ENCODE data around the gene PKNOX2. TPM values are rescaled to one million over a fixed set of nuclear protein-coding genes. Genes with fewer than 3 reads are reported as not detected.

PKNOX2 gene
- total and polyA plus RNA-seq, 4 donors, result 0.14 to 0.29 (median 0.24) TPM

DNA sequence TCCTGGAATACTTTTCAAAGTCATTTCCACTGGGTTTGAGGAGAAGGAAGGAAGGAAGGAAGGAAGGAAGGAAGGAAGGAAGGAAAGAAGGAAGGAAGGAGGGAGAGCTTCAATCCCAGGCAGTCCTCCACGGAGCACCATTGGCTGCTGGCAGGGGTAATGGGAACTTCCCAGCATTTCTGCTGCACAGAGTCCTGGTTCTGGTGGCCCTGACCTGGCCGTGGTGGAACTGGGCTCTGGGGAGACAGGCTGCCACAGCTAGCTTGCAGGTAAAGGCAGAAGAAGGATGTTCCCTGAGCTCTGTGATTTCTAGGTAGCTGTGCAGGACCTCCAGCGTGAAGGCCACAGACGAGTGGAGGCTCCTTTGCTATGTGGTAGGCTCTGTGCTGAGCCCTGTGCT lies 10.6 kb downstream of the PKNOX2 start (continued):
- TF ChIP-seq, protein P1, sequence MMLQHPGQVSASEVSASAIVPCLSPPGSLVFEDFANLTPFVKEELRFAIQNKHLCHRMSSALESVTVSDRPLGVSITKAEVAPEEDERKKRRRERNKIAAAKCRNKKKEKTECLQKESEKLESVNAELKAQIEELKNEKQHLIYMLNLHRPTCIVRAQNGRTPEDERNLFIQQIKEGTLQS (IDR thresholded peaks at IDR 0.05), result no peak
- TF ChIP-seq FOXA2 (IDR thresholded peaks at IDR 0.05), result no peak

DNA sequence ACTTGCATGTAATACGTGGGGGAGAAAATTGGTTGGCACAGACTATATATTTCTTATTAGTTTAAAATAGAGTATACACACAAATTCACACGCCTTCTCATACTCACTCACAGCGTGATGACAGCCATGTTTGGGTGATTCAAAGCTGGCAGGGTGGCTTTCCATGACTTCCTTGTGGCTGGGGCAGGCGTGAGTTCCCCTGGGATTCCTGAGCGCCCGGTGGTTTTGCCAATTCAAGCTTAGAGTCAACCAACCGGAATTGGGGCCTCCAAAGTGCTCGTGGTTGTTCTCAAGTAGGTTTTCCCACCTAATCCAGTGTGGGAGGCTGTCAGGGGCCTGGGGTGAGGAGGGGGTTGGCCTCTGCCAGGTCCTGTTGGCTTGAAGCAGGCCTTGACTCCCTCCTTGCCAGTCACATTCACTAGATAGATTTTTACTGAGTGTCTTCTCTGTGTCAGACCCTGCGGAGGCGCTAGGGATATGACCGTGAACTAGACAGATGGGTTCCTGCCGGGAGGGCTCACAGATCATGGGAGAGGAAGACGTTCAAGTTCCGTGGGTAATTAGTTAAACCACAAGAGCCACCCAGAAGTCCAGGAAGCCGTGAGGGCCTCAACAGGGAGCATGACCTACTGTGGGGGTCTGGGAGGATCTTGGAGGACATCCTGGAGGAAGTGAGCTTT lies 11.5 kb downstream of the PKNOX2 start:
- WGBS, result 78% methylated on average over 15 of the region's 15 CpGs
- DNase-seq (ENCODE audit: low spot score), result no peak
- no peaks in the 10 kb centered on the region for H3K27me3 ChIP-seq (ENCODE audit: control insufficient read depth in 4 of 4, insufficient read depth in 4 of 4, low read length in 3 of 4)

DNA sequence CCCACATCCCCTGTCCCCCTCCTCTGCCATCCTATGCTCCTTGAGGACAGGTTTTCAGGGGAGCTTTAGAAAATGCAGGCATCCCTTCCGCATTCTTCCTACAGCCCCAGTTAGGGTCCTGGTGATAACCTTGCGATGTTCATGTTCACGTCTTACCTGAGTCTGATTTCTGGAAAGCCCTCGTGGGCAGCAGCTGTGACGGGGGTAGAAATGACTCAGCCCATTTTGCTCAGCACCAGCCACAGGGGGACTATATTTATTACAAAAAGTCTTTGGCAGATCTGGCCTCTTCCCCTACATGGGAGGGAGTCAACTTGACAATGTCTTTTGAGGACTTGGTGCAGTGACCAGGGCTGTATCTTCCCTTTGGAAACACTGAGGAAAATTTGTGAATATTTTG lies 12.3 kb downstream of the PKNOX2 start:
- TF ChIP-seq HNF4A (conservative IDR thresholded peaks at IDR 0.05) (no peak), EGR1 (IDR thresholded peaks at IDR 0.05; ENCODE audit: low read depth in 2 of 2) (no peak)
- TF ChIP-seq, protein P2, sequence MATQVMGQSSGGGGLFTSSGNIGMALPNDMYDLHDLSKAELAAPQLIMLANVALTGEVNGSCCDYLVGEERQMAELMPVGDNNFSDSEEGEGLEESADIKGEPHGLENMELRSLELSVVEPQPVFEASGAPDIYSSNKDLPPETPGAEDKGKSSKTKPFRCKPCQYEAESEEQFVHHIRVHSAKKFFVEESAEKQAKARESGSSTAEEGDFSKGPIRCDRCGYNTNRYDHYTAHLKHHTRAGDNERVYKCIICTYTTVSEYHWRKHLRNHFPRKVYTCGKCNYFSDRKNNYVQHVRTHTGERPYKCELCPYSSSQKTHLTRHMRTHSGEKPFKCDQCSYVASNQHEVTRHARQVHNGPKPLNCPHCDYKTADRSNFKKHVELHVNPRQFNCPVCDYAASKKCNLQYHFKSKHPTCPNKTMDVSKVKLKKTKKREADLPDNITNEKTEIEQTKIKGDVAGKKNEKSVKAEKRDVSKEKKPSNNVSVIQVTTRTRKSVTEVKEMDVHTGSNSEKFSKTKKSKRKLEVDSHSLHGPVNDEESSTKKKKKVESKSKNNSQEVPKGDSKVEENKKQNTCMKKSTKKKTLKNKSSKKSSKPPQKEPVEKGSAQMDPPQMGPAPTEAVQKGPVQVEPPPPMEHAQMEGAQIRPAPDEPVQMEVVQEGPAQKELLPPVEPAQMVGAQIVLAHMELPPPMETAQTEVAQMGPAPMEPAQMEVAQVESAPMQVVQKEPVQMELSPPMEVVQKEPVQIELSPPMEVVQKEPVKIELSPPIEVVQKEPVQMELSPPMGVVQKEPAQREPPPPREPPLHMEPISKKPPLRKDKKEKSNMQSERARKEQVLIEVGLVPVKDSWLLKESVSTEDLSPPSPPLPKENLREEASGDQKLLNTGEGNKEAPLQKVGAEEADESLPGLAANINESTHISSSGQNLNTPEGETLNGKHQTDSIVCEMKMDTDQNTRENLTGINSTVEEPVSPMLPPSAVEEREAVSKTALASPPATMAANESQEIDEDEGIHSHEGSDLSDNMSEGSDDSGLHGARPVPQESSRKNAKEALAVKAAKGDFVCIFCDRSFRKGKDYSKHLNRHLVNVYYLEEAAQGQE (IDR thresholded peaks at IDR 0.05), result no peak
- 76% methylated on average over 5 of the region's 5 CpGs for WGBS
- Histone ChIP-seq H3K27ac (ENCODE audit: low read depth in 1 of 2, low read length in 2 of 2) (no peak overlapping the region), H3K9me3 (ENCODE audit: control insufficient read depth in 4 of 4, low read length in 3 of 4) (no peaks in the 10 kb centered on the region), H3K9ac (ENCODE audit: low read depth in 1 of 2, low read length in 2 of 2) (no peak overlapping the region), H3K27me3 (ENCODE audit: control insufficient read depth in 4 of 4, insufficient read depth in 4 of 4, low read length in 3 of 4) (no peaks in the 10 kb centered on the region), H3K4me3 (ENCODE audit: low read depth in 1 of 3, low read length in 3 of 3) (no peak overlapping the region), H3K36me3 (ENCODE audit: control insufficient read depth in 4 of 4, insufficient read depth in 3 of 4, low read depth in 1 of 4, low read length in 3 of 4) (no peaks in the 10 kb centered on the region), H3K4me1 (ENCODE audit: control insufficient read depth in 4 of 4, insufficient read depth in 4 of 4, low read length in 3 of 4) (no peaks in the 10 kb centered on the region)
- DNase-seq (ENCODE audit: low spot score), result no peak

More for the DNA sequence above, 11.5 kb downstream of the PKNOX2 start:
- Histone ChIP-seq H3K4me3 (ENCODE audit: low read depth in 1 of 3, low read length in 3 of 3) (no peak overlapping the region), H3K9ac (ENCODE audit: low read depth in 1 of 2, low read length in 2 of 2) (no peak overlapping the region), H3K9me3 (ENCODE audit: control insufficient read depth in 4 of 4, low read length in 3 of 4) (no peaks in the 10 kb centered on the region), H3K27ac (ENCODE audit: low read depth in 1 of 2, low read length in 2 of 2) (no peak overlapping the region), H3K36me3 (ENCODE audit: control insufficient read depth in 4 of 4, insufficient read depth in 3 of 4, low read depth in 1 of 4, low read length in 3 of 4) (no peaks in the 10 kb centered on the region), H3K4me1 (ENCODE audit: control insufficient read depth in 4 of 4, insufficient read depth in 4 of 4, low read length in 3 of 4) (peaks cover 0 to 3% (median 0%) of the 10 kb centered on the region in 4 donors)
- no peak for TF ChIP-seq NR2F2 (IDR thresholded peaks at IDR 0.05)
- no peak for TF ChIP-seq RXRA (IDR thresholded peaks at IDR 0.05)
- no peak for TF ChIP-seq FOXA2 (IDR thresholded peaks at IDR 0.05)
- TF ChIP-seq, protein P3, sequence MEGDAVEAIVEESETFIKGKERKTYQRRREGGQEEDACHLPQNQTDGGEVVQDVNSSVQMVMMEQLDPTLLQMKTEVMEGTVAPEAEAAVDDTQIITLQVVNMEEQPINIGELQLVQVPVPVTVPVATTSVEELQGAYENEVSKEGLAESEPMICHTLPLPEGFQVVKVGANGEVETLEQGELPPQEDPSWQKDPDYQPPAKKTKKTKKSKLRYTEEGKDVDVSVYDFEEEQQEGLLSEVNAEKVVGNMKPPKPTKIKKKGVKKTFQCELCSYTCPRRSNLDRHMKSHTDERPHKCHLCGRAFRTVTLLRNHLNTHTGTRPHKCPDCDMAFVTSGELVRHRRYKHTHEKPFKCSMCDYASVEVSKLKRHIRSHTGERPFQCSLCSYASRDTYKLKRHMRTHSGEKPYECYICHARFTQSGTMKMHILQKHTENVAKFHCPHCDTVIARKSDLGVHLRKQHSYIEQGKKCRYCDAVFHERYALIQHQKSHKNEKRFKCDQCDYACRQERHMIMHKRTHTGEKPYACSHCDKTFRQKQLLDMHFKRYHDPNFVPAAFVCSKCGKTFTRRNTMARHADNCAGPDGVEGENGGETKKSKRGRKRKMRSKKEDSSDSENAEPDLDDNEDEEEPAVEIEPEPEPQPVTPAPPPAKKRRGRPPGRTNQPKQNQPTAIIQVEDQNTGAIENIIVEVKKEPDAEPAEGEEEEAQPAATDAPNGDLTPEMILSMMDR (IDR thresholded peaks at IDR 0.05; ENCODE audit: low read depth, low read length, missing input control), result no peak
- no peak for TF ChIP-seq JUND (IDR thresholded peaks at IDR 0.05)
- TF ChIP-seq, protein P2 (IDR thresholded peaks at IDR 0.05), result no peak
- no peak for TF ChIP-seq TAF1 (conservative IDR thresholded peaks at IDR 0.05)
- no peak for TF ChIP-seq YY1 (IDR thresholded peaks at IDR 0.05)
- TF ChIP-seq, protein P1 (IDR thresholded peaks at IDR 0.05), result no peak
- no peak for TF ChIP-seq SP1 (IDR thresholded peaks at IDR 0.05)
- no peak for TF ChIP-seq HNF4A (conservative IDR thresholded peaks at IDR 0.05)
- TF ChIP-seq GABPA (IDR thresholded peaks at IDR 0.05 in 1 of 2, conservative IDR thresholded peaks at IDR 0.05 in 1 of 2), result no peak
- TF ChIP-seq, protein P4, sequence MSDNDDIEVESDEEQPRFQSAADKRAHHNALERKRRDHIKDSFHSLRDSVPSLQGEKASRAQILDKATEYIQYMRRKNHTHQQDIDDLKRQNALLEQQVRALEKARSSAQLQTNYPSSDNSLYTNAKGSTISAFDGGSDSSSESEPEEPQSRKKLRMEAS (IDR thresholded peaks at IDR 0.05), result no peak
- TF ChIP-seq HNF4G (IDR thresholded peaks at IDR 0.05), result no peak
- TF ChIP-seq RAD21 (IDR thresholded peaks at IDR 0.05), result no peak
